KOPT-K1 (cell line): Measurements from ENCODE around the gene STOX2.

Source experiments
- H3K27ac ChIP-seq: fragments of 200-600 bp; sonication (generic); 2 replicates; pipeline ENCODE4 v1.5.1; 2016; ENCODE audit warnings: antibody characterized with exemption, mild to moderate bottlenecking, low read depth, low read length; ENCODE audit not compliant: poor library complexity, severe bottlenecking
- H3K36me3 ChIP-seq: fragments of 200-600 bp; sonication (generic); 2 replicates; pipeline ENCODE4 v1.5.1; 2017; ENCODE audit warnings: antibody characterized with exemption, mild to moderate bottlenecking, low read length, moderate library complexity; ENCODE audit not compliant: insufficient read depth
- H3K9me3 ChIP-seq: fragments of 200-600 bp; sonication (generic); 2 replicates; pipeline ENCODE4 v1.5.1; 2017; ENCODE audit warnings: antibody characterized with exemption, low read length, mild to moderate bottlenecking; ENCODE audit not compliant: insufficient read depth, poor library complexity, severe bottlenecking

STOX2 gene

DNA sequence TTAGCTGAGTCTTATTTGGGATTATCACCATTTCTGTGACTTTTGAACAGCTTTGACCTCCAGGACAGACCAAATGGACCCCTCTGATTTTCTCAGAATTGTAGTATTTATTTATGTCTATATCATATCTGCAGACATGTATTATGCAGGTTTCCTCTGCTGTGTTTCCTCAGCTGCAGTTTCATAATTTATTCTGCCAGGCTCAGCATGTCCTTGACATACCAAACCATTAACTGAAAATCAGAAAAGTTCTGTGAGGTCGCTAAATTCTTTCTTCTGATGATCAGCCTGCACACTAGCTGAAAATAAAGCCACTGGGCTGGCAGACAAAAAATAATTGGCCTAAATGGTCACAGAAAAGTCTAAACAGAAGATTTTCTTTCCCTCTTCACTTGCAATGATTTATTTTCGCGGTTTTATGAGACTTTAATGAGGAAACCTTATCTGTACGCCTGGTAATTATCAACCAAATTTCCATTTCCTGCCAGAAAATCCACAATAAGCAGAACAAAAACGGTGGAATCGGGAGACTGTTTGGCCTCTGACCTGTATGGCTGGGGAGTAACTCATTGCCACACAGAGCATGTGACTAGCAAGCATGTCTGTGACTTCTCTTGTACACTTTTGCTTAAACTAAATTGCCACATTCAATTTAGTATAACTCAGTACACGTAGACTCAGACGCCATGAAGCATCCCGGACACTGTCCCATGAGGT is 161.6 kb downstream of the STOX2 start:
- no peaks in the 10 kb centered on the region for H3K9me3 ChIP-seq
- no peaks in the 10 kb centered on the region for H3K36me3 ChIP-seq
- no peak overlapping the region for H3K27ac ChIP-seq

GRCh38 chr4:184067931-184068554 is 162.9 kb downstream of the STOX2 start:
- H3K36me3 ChIP-seq, result no peaks in the 10 kb centered on the region

More at GRCh38 chr4:184067931-184068554, 162.9 kb downstream of the STOX2 start:
- H3K9me3 ChIP-seq, result peaks cover 4% of the 10 kb centered on the region
- no peak overlapping the region for H3K27ac ChIP-seq
